Measurements from ENCODE around the gene PPP2R3B.

- TF ChIP-seq CTCF (IDR thresholded peaks at IDR 0.05) (no peak), EZH2 (IDR thresholded peaks at IDR 0.05; ENCODE audit: borderline replicate concordance, insufficient read depth, low read depth, low read length, poor library complexity, severe bottlenecking) (no peak)
Measured at GRCh38 chrX:375181-376036, 11.3 kb downstream of the PPP2R3B start.
